Skin epidermis (tissue), 12 donors: ENCODE data around the gene TNFAIP8L1.
"Not testable (repeated sequence)": the region's sequence is repeated elsewhere in the genome, so short reads cannot be mapped to it uniquely, and the experiment has no call there.

Source experiments
- H3K27ac ChIP-seq, 21 experiments: fragments of 200-600 bp; sonication (generic) in 11 of 21; one replicate each; pipeline ENCODE4 v1.5.0; 2020; ENCODE audit warnings: mild to moderate bottlenecking in 3 of 21, inconsistent platforms in 2 of 21, moderate library complexity in 2 of 21
- H3K4me3 ChIP-seq, 7 experiments: fragments of 200-600 bp; sonication (generic) in 2 of 7; one replicate each; pipeline ENCODE4 v1.5.0; 2020; ENCODE audit warnings: inconsistent platforms in 2 of 7, mild to moderate bottlenecking in 2 of 7, moderate library complexity in 1 of 7

Gene TNFAIP8L1

GRCh38 chr19:4638828-4639530, at the start of gene TNFAIP8L1:
TSS of gene TNFAIP8L1 (plus strand) at chr19:4639516. CDS start at chr19:4651870, 12,354 bp downstream.
- Histone ChIP-seq H3K27ac (peak within 1 kb of the TSS; percentile 37 to 90 (median 78)), H3K4me3 (peak within 1 kb of the TSS; percentile 55 to 79 (median 60))

- Histone ChIP-seq H3K4me3 (no peak overlapping the region), H3K27ac (no peak overlapping the region)
Observed at GRCh38 chr19:4589579-4590410, 49.5 kb upstream of the TNFAIP8L1 start.

- Histone ChIP-seq H3K4me3 (no peak overlapping the region), H3K27ac (no peak overlapping the region)
Observed at GRCh38 chr19:4590559-4590958, 48.8 kb upstream of the TNFAIP8L1 start.

- no peak overlapping the region for H3K27ac ChIP-seq
- H3K4me3 ChIP-seq = no peak overlapping the region
Observed at GRCh38 chr19:4591320-4591719, 48.0 kb upstream of the TNFAIP8L1 start.

GRCh38 chr19:4592445-4592844, 46.9 kb upstream of the TNFAIP8L1 start:
- Histone ChIP-seq H3K4me3 (no peak overlapping the region), H3K27ac (no peak overlapping the region)

- Histone ChIP-seq H3K27ac (no peak overlapping the region), H3K4me3 (no peak overlapping the region)
Observed at GRCh38 chr19:4593409-4593851, 45.9 kb upstream of the TNFAIP8L1 start.

GRCh38 chr19:4594201-4594600, 45.1 kb upstream of the TNFAIP8L1 start:
- H3K27ac ChIP-seq = no peak overlapping the region
- no peak overlapping the region for H3K4me3 ChIP-seq

- not testable (repeated sequence) for H3K4me3 ChIP-seq, H3K27ac ChIP-seq
Observed at GRCh38 chr19:4595158-4595557, 44.2 kb upstream of the TNFAIP8L1 start.

- Histone ChIP-seq H3K4me3 (no peak overlapping the region), H3K27ac (no peak overlapping the region)
Observed at GRCh38 chr19:4596033-4596904, 43.0 kb upstream of the TNFAIP8L1 start.

GRCh38 chr19:4597278-4597974, 41.9 kb upstream of the TNFAIP8L1 start:
- Histone ChIP-seq H3K27ac (no peak overlapping the region), H3K4me3 (no peak overlapping the region)

GRCh38 chr19:4597975-4598671, 41.2 kb upstream of the TNFAIP8L1 start:
- H3K27ac ChIP-seq = no peak overlapping the region
- no peak overlapping the region for H3K4me3 ChIP-seq

GRCh38 chr19:4598712-4599111, 40.6 kb upstream of the TNFAIP8L1 start:
- H3K4me3 ChIP-seq = no peak overlapping the region

GRCh38 chr19:4600082-4600481, 39.2 kb upstream of the TNFAIP8L1 start:
- Histone ChIP-seq H3K27ac (no peak overlapping the region), H3K4me3 (no peak overlapping the region)

More at GRCh38 chr19:4598712-4599111, 40.6 kb upstream of the TNFAIP8L1 start:
- no peak overlapping the region for H3K27ac ChIP-seq

GRCh38 chr19:4600893-4601292, 38.4 kb upstream of the TNFAIP8L1 start:
- H3K4me3 ChIP-seq = no peak overlapping the region
- H3K27ac ChIP-seq = no peak overlapping the region

GRCh38 chr19:4602173-4602788, 37.0 kb upstream of the TNFAIP8L1 start:
- no peak overlapping the region for H3K4me3 ChIP-seq
- H3K27ac ChIP-seq = no peak overlapping the region

- Histone ChIP-seq H3K27ac (no peak overlapping the region), H3K4me3 (no peak overlapping the region)
Observed at GRCh38 chr19:4602915-4603314, 36.4 kb upstream of the TNFAIP8L1 start.

GRCh38 chr19:4604912-4605311, 34.4 kb upstream of the TNFAIP8L1 start:
- Histone ChIP-seq H3K27ac (no peak overlapping the region), H3K4me3 (no peak overlapping the region)

GRCh38 chr19:4606181-4606580, 33.1 kb upstream of the TNFAIP8L1 start:
- H3K4me3 ChIP-seq = no peak overlapping the region
- no peak overlapping the region for H3K27ac ChIP-seq
